ENCODE measurements around the gene COLQ.

GRCh38 chr3:15539066-15539465 lies 17.6 kb upstream of the COLQ start:
- TF ChIP-seq, protein P1, sequence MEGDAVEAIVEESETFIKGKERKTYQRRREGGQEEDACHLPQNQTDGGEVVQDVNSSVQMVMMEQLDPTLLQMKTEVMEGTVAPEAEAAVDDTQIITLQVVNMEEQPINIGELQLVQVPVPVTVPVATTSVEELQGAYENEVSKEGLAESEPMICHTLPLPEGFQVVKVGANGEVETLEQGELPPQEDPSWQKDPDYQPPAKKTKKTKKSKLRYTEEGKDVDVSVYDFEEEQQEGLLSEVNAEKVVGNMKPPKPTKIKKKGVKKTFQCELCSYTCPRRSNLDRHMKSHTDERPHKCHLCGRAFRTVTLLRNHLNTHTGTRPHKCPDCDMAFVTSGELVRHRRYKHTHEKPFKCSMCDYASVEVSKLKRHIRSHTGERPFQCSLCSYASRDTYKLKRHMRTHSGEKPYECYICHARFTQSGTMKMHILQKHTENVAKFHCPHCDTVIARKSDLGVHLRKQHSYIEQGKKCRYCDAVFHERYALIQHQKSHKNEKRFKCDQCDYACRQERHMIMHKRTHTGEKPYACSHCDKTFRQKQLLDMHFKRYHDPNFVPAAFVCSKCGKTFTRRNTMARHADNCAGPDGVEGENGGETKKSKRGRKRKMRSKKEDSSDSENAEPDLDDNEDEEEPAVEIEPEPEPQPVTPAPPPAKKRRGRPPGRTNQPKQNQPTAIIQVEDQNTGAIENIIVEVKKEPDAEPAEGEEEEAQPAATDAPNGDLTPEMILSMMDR (IDR thresholded peaks at IDR 0.05): no peak
- no peak for TF ChIP-seq POLR2AphosphoS5 (IDR thresholded peaks at IDR 0.05; ENCODE audit: low read depth, low read length)
- TF ChIP-seq, protein P2, sequence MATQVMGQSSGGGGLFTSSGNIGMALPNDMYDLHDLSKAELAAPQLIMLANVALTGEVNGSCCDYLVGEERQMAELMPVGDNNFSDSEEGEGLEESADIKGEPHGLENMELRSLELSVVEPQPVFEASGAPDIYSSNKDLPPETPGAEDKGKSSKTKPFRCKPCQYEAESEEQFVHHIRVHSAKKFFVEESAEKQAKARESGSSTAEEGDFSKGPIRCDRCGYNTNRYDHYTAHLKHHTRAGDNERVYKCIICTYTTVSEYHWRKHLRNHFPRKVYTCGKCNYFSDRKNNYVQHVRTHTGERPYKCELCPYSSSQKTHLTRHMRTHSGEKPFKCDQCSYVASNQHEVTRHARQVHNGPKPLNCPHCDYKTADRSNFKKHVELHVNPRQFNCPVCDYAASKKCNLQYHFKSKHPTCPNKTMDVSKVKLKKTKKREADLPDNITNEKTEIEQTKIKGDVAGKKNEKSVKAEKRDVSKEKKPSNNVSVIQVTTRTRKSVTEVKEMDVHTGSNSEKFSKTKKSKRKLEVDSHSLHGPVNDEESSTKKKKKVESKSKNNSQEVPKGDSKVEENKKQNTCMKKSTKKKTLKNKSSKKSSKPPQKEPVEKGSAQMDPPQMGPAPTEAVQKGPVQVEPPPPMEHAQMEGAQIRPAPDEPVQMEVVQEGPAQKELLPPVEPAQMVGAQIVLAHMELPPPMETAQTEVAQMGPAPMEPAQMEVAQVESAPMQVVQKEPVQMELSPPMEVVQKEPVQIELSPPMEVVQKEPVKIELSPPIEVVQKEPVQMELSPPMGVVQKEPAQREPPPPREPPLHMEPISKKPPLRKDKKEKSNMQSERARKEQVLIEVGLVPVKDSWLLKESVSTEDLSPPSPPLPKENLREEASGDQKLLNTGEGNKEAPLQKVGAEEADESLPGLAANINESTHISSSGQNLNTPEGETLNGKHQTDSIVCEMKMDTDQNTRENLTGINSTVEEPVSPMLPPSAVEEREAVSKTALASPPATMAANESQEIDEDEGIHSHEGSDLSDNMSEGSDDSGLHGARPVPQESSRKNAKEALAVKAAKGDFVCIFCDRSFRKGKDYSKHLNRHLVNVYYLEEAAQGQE (IDR thresholded peaks at IDR 0.05; ENCODE audit: insufficient read depth in 1 of 2, low read depth in 2 of 2, low read length in 1 of 2): no peak
